Lower leg skin (tissue), 3 donors: Measurements from ENCODE around the gene SSPN.

ENCODE experiments used
- POLR2A ChIP-seq, 2 donors: fragments of 450-650 bp; IDR thresholded peaks; one replicate each; pipeline ENCODE4 v1.6.1; 2016 to 2017; ENCODE audit warnings: antibody characterized with exemption in 2 of 2, mild to moderate bottlenecking in 1 of 2, moderate library complexity in 1 of 2
- TF ChIP-seq, protein P1 (sequence below), 3 donors: fragments of 450-650 bp; IDR thresholded peaks; one replicate each; pipeline ENCODE4 v1.5.1; 2016; ENCODE audit warnings: antibody characterized with exemption in 3 of 3, mild to moderate bottlenecking in 3 of 3, moderate library complexity in 2 of 3

DNA sequence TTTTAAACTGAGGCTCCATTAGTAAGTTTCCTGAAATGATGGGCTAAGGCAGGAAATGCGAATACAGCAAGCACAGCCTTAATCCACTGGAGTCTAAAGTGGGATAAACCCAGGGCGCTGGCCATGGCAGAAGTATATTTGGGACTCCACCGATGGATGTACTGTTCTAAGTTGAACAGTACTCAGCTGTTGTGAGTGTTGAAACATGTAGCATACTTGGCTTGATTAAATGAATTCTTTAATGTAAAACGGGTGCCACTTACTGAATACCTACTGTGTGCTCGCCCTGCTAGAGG is 996 bp downstream of the SSPN start:
- TF ChIP-seq, protein P1, sequence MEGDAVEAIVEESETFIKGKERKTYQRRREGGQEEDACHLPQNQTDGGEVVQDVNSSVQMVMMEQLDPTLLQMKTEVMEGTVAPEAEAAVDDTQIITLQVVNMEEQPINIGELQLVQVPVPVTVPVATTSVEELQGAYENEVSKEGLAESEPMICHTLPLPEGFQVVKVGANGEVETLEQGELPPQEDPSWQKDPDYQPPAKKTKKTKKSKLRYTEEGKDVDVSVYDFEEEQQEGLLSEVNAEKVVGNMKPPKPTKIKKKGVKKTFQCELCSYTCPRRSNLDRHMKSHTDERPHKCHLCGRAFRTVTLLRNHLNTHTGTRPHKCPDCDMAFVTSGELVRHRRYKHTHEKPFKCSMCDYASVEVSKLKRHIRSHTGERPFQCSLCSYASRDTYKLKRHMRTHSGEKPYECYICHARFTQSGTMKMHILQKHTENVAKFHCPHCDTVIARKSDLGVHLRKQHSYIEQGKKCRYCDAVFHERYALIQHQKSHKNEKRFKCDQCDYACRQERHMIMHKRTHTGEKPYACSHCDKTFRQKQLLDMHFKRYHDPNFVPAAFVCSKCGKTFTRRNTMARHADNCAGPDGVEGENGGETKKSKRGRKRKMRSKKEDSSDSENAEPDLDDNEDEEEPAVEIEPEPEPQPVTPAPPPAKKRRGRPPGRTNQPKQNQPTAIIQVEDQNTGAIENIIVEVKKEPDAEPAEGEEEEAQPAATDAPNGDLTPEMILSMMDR (IDR thresholded peaks at IDR 0.05), result no peak
- no peak for TF ChIP-seq POLR2A (IDR thresholded peaks at IDR 0.05)
